Stimulated activated naive CD8-positive, alpha-beta T cell treated with anti-CD3 and anti-CD28 coated beads, Interleukin-15, Interleukin-2, amounts not matched to agents 100 ng/mL and 50 ng/mL, for 24 hours (primary cell): ENCODE measurements around the gene MGLL.

Experiments used
- H3K27ac Mint-ChIP-seq: one replicate; pipeline ENCODE4 v1.8.0; 2021; ENCODE audit warnings: mild to moderate bottlenecking, mixed read lengths
- H3K27me3 Mint-ChIP-seq: one replicate; pipeline ENCODE4 v1.8.0; 2021; ENCODE audit warnings: mixed read lengths
- H3K36me3 Mint-ChIP-seq: one replicate; pipeline ENCODE4 v1.8.0; 2021; ENCODE audit warnings: low read depth, mixed read lengths
- H3K4me1 Mint-ChIP-seq: one replicate; pipeline ENCODE4 v1.8.0; 2021; ENCODE audit warnings: low read depth, mixed read lengths
- H3K4me3 Mint-ChIP-seq: one replicate; pipeline ENCODE4 v1.8.0; 2021; ENCODE audit warnings: mild to moderate bottlenecking, mixed read lengths
- H3K9me3 Mint-ChIP-seq: one replicate; pipeline ENCODE4 v1.8.0; 2021; ENCODE audit warnings: mixed read lengths

The MGLL gene

GRCh38 chr3:127824151-127824825 lies 2.0 kb upstream of the MGLL start:
- Mint-ChIP-seq H3K27me3 (peaks cover 58% of the 10 kb centered on the region), H3K4me1 (peaks cover 13% of the 10 kb centered on the region), H3K27ac (no peak overlapping the region), H3K36me3 (peaks cover 4% of the 10 kb centered on the region), H3K9me3 (peaks cover 5% of the 10 kb centered on the region), H3K4me3 (no peak overlapping the region)

GRCh38 chr3:127823426-127823857 lies 1.1 kb upstream of the MGLL start:
- H3K9me3 Mint-ChIP-seq: no peaks in the 10 kb centered on the region
- no peaks in the 10 kb centered on the region for H3K36me3 Mint-ChIP-seq
- peak overlapping the region; percentile 67 for H3K4me3 Mint-ChIP-seq
- H3K4me1 Mint-ChIP-seq: peaks cover 13% of the 10 kb centered on the region
- H3K27me3 Mint-ChIP-seq: peaks cover 58% of the 10 kb centered on the region
- no peak overlapping the region for H3K27ac Mint-ChIP-seq

GRCh38 chr3:127822682-127823425 lies 539 bp upstream of the MGLL start:
- H3K9me3 Mint-ChIP-seq: no peaks in the 10 kb centered on the region
- H3K36me3 Mint-ChIP-seq: no peaks in the 10 kb centered on the region
- peak overlapping the region; percentile 80 for H3K27ac Mint-ChIP-seq
- H3K27me3 Mint-ChIP-seq: peaks cover 55% of the 10 kb centered on the region
- H3K4me1 Mint-ChIP-seq: peaks cover 13% of the 10 kb centered on the region
- peak overlapping the region; percentile 87 for H3K4me3 Mint-ChIP-seq

GRCh38 chr3:127821394-127821793 lies 921 bp downstream of the MGLL start:
- H3K4me1 Mint-ChIP-seq: peaks cover 13% of the 10 kb centered on the region
- no peak overlapping the region for H3K27ac Mint-ChIP-seq
- H3K36me3 Mint-ChIP-seq: no peaks in the 10 kb centered on the region
- peaks cover 46% of the 10 kb centered on the region for H3K27me3 Mint-ChIP-seq
- H3K4me3 Mint-ChIP-seq: peak overlapping the region; percentile 87
- H3K9me3 Mint-ChIP-seq: no peaks in the 10 kb centered on the region

GRCh38 chr3:127820826-127821313 lies 1.4 kb downstream of the MGLL start:
- Mint-ChIP-seq H3K36me3 (no peaks in the 10 kb centered on the region), H3K4me3 (peak overlapping the region; percentile 20), H3K9me3 (no peaks in the 10 kb centered on the region), H3K27me3 (peaks cover 44% of the 10 kb centered on the region), H3K27ac (no peak overlapping the region), H3K4me1 (peaks cover 13% of the 10 kb centered on the region)

- Mint-ChIP-seq H3K27ac (no peak overlapping the region), H3K9me3 (no peaks in the 10 kb centered on the region), H3K36me3 (no peaks in the 10 kb centered on the region), H3K4me3 (peak overlapping the region; percentile 20), H3K27me3 (peaks cover 44% of the 10 kb centered on the region), H3K4me1 (peaks cover 13% of the 10 kb centered on the region)
Measured at GRCh38 chr3:127820221-127820825, 2.0 kb downstream of the MGLL start.

GRCh38 chr3:127819656-127820055 lies 2.7 kb downstream of the MGLL start:
- H3K27ac Mint-ChIP-seq: no peak overlapping the region
- H3K9me3 Mint-ChIP-seq: no peaks in the 10 kb centered on the region
- H3K27me3 Mint-ChIP-seq: peaks cover 43% of the 10 kb centered on the region
- peaks cover 13% of the 10 kb centered on the region for H3K4me1 Mint-ChIP-seq
- H3K4me3 Mint-ChIP-seq: no peak overlapping the region
- H3K36me3 Mint-ChIP-seq: no peaks in the 10 kb centered on the region

GRCh38 chr3:127819086-127819485 lies 3.2 kb downstream of the MGLL start:
- no peaks in the 10 kb centered on the region for H3K9me3 Mint-ChIP-seq
- H3K27me3 Mint-ChIP-seq: peaks cover 38% of the 10 kb centered on the region
- no peak overlapping the region for H3K4me3 Mint-ChIP-seq
- H3K27ac Mint-ChIP-seq: no peak overlapping the region
- H3K4me1 Mint-ChIP-seq: peaks cover 13% of the 10 kb centered on the region
- H3K36me3 Mint-ChIP-seq: no peaks in the 10 kb centered on the region

GRCh38 chr3:127817406-127817841 lies 4.9 kb downstream of the MGLL start:
- Mint-ChIP-seq H3K9me3 (no peaks in the 10 kb centered on the region), H3K36me3 (no peaks in the 10 kb centered on the region), H3K4me1 (peaks cover 4% of the 10 kb centered on the region), H3K4me3 (no peak overlapping the region), H3K27ac (no peak overlapping the region), H3K27me3 (peaks cover 28% of the 10 kb centered on the region)

- H3K4me1 Mint-ChIP-seq: no peaks in the 10 kb centered on the region
- H3K36me3 Mint-ChIP-seq: no peaks in the 10 kb centered on the region
- H3K4me3 Mint-ChIP-seq: no peak overlapping the region
- H3K27ac Mint-ChIP-seq: no peak overlapping the region
- H3K9me3 Mint-ChIP-seq: no peaks in the 10 kb centered on the region
- H3K27me3 Mint-ChIP-seq: peaks cover 23% of the 10 kb centered on the region
Measured at GRCh38 chr3:127816783-127817405, 5.4 kb downstream of the MGLL start.

- no peaks in the 10 kb centered on the region for H3K4me1 Mint-ChIP-seq
- H3K27ac Mint-ChIP-seq: no peak overlapping the region
- peaks cover 14% of the 10 kb centered on the region for H3K27me3 Mint-ChIP-seq
- no peaks in the 10 kb centered on the region for H3K36me3 Mint-ChIP-seq
- no peak overlapping the region for H3K4me3 Mint-ChIP-seq
- no peaks in the 10 kb centered on the region for H3K9me3 Mint-ChIP-seq
Measured at GRCh38 chr3:127815641-127816605, 6.4 kb downstream of the MGLL start.

GRCh38 chr3:127815001-127815400 lies 7.3 kb downstream of the MGLL start:
- Mint-ChIP-seq H3K9me3 (no peaks in the 10 kb centered on the region), H3K4me3 (no peak overlapping the region), H3K4me1 (no peaks in the 10 kb centered on the region), H3K27me3 (peaks cover 6% of the 10 kb centered on the region), H3K27ac (no peak overlapping the region), H3K36me3 (no peaks in the 10 kb centered on the region)

- no peaks in the 10 kb centered on the region for H3K9me3 Mint-ChIP-seq
- no peaks in the 10 kb centered on the region for H3K36me3 Mint-ChIP-seq
- peaks cover 3% of the 10 kb centered on the region for H3K27me3 Mint-ChIP-seq
- H3K4me3 Mint-ChIP-seq: no peak overlapping the region
- no peaks in the 10 kb centered on the region for H3K4me1 Mint-ChIP-seq
- no peak overlapping the region for H3K27ac Mint-ChIP-seq
Measured at GRCh38 chr3:127814325-127814781, 8.0 kb downstream of the MGLL start.

- Mint-ChIP-seq H3K36me3 (no peaks in the 10 kb centered on the region), H3K27ac (no peak overlapping the region), H3K9me3 (no peaks in the 10 kb centered on the region), H3K4me1 (peaks cover 10% of the 10 kb centered on the region), H3K27me3 (peaks cover 3% of the 10 kb centered on the region), H3K4me3 (no peak overlapping the region)
Measured at GRCh38 chr3:127812151-127812550, 10.2 kb downstream of the MGLL start.
